ENCODE results near the gene NXPE1. TPM values are rescaled to one million over a fixed set of nuclear protein-coding genes. Genes with fewer than 3 reads are reported as not detected.

Gene NXPE1
- total RNA-seq, 1 experiment from 2014 or later, result not detected

DNA sequence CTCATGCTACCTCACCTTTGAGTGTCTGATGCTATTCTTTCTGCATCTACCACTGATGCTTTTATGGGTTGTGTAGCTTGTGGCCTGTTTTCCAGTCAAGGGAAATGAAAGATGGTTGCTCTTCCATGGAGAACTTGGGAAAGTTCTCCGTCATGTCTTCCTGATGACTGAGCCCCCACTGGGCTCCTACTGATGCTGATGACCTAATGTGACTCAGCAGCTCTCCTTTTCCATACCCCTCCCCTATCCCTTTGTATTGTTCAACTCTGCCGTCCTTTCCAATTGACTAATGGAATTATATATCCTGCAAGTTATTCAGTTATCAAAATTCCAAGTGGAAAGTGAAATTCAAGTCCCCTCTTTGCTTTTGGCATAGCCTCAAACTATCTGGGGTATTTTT, 75.8 kb downstream of the NXPE1 start:
- Histone ChIP-seq H4K91ac (ENCODE audit: insufficient read length, low read depth, low read length) (no peak overlapping the region), H3K79me2 (ENCODE audit: insufficient read depth, low read length) (no peaks in the 10 kb centered on the region), H3K9me3 (ENCODE audit: control insufficient read depth, low read depth, low read length) (no peaks in the 10 kb centered on the region), H4K8ac (replicated peaks; ENCODE audit: insufficient read length, low read depth, low read length) (no peak overlapping the region), H3K79me1 (ENCODE audit: insufficient read depth, low read depth, low read length, poor library complexity, severe bottlenecking) (no peaks in the 10 kb centered on the region), H3T11ph (ENCODE audit: low read length) (no peak overlapping the region), H2BK5ac (ENCODE audit: insufficient read length, low read length) (no peak overlapping the region), H2BK120ac (ENCODE audit: low read depth, low read length, poor library complexity, severe bottlenecking) (no peak overlapping the region), H4K20me1 (ENCODE audit: control insufficient read depth, insufficient read depth, insufficient read length) (no peaks in the 10 kb centered on the region), H2BK15ac (ENCODE audit: low read depth, low read length) (no peak overlapping the region), H3K4ac (ENCODE audit: low read depth, low read length) (no peak overlapping the region), H3K23me2 (ENCODE audit: insufficient read length, low read depth, low read length, poor library complexity, severe bottlenecking) (no peaks in the 10 kb centered on the region), H3K14ac (ENCODE audit: insufficient read depth, low read length) (no peak overlapping the region), H2BK20ac (ENCODE audit: low read depth, low read length, poor library complexity, severe bottlenecking) (no peak overlapping the region), H3K4me2 (ENCODE audit: insufficient read depth, insufficient read length, low read length) (no peak overlapping the region), H3K4me1 (ENCODE audit: insufficient read depth, low read length) (peaks cover 22% of the 10 kb centered on the region), H3K23ac (ENCODE audit: insufficient read length, low read depth, low read length) (no peak overlapping the region), H3K27me3 (ENCODE audit: insufficient read depth, low read length) (no peaks in the 10 kb centered on the region), H3K9ac (ENCODE audit: extremely low read depth, insufficient read length, low read length) (no peak overlapping the region), H3K18ac (ENCODE audit: insufficient read length, low read depth, low read length) (no peak overlapping the region), H2BK12ac (ENCODE audit: insufficient read length, low read depth, low read length) (no peak overlapping the region), H3K56ac (ENCODE audit: insufficient read length, low read depth, low read length) (no peak overlapping the region), H3K27ac (ENCODE audit: insufficient read length, low read depth, low read length) (no peak overlapping the region), H2AFZ (ENCODE audit: low read length) (no peak overlapping the region), H4K5ac (ENCODE audit: insufficient read length, low read depth, low read length) (no peak overlapping the region), H2AK5ac (ENCODE audit: insufficient read length, low read length) (no peak overlapping the region)
- WGBS (ENCODE audit: extremely low coverage, insufficient read length, low lambda C conversion rate), result no CpG with 5 or more reads among the region's 2 CpGs
- no peak for DNase-seq
- Mint-ChIP-seq H3K27ac (no peak overlapping the region; a peak in 1 of 7 replicates), H3K27me3 (ENCODE audit: low read depth) (peaks cover 1% of the 10 kb centered on the region), H3K36me3 (ENCODE audit: insufficient read depth in 1 of 3, low read depth in 3 of 3) (peaks cover 4 to 24% (median 20%) of the 10 kb centered on the region in 3 experiments), H3K4me1 (peaks cover 48 to 53% of the 10 kb centered on the region in 2 experiments), H3K4me3 (no peak overlapping the region), H3K9me3 (peaks cover 15 to 16% of the 10 kb centered on the region in 2 experiments)
- TF ChIP-seq, protein P1, sequence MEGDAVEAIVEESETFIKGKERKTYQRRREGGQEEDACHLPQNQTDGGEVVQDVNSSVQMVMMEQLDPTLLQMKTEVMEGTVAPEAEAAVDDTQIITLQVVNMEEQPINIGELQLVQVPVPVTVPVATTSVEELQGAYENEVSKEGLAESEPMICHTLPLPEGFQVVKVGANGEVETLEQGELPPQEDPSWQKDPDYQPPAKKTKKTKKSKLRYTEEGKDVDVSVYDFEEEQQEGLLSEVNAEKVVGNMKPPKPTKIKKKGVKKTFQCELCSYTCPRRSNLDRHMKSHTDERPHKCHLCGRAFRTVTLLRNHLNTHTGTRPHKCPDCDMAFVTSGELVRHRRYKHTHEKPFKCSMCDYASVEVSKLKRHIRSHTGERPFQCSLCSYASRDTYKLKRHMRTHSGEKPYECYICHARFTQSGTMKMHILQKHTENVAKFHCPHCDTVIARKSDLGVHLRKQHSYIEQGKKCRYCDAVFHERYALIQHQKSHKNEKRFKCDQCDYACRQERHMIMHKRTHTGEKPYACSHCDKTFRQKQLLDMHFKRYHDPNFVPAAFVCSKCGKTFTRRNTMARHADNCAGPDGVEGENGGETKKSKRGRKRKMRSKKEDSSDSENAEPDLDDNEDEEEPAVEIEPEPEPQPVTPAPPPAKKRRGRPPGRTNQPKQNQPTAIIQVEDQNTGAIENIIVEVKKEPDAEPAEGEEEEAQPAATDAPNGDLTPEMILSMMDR (conservative IDR thresholded peaks at IDR 0.05), result no peak
